GM10248 (cell line): Measurements from ENCODE around the gene EPHB3.

ENCODE experiments used
- CTCF ChIA-PET: fragments of 300-600 bp; sonication (Branson Sonifier 250); formaldehyde crosslinking; extraction: SDS; loops from one replicate; lab custom pipeline; 2021; ENCODE audit warnings: antibody characterized with exemption; lab: Yijun Ruan, JAX
- POLR2A ChIA-PET: fragments of 350-650 bp; sonication (Branson Sonifier 250); formaldehyde crosslinking; extraction: SDS; loops from one replicate; lab custom pipeline; 2020; ENCODE audit warnings: antibody characterized with exemption; lab: Yijun Ruan, JAX
- DNase-seq: peaks from one replicate; pipeline ENCODE4 v3.0.0; 2012; ENCODE audit errors: extremely low spot score
- TF ChIP-seq, protein P1 (sequence below): IDR thresholded peaks from 2 replicates; pipeline ENCODE4 v1.5.1; 2012; ENCODE audit warnings: mild to moderate bottlenecking, low read depth; ENCODE audit errors: extremely low read depth, missing control alignments, control extremely low read depth

EPHB3 gene

DNA sequence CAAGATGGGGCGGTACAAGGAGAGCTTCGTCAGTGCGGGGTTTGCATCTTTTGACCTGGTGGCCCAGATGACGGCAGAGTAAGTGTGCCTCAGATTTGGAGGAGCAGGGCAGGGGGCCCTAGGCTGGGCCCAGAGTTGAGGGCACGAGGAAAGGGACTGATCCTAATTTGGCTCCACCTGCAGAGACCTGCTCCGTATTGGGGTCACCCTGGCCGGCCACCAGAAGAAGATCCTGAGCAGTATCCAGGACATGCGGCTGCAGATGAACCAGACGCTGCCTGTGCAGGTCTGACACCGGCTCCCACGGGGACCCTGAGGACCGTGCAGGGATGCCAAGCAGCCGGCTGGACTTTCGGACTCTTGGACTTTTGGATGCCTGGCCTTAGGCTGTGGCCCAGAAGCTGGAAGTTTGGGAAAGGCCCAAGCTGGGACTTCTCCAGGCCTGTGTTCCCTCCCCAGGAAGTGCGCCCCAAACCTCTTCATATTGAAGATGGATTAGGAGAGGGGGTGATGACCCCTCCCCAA lies 19.8 kb downstream of the EPHB3 start:
- TF ChIP-seq, protein P1, sequence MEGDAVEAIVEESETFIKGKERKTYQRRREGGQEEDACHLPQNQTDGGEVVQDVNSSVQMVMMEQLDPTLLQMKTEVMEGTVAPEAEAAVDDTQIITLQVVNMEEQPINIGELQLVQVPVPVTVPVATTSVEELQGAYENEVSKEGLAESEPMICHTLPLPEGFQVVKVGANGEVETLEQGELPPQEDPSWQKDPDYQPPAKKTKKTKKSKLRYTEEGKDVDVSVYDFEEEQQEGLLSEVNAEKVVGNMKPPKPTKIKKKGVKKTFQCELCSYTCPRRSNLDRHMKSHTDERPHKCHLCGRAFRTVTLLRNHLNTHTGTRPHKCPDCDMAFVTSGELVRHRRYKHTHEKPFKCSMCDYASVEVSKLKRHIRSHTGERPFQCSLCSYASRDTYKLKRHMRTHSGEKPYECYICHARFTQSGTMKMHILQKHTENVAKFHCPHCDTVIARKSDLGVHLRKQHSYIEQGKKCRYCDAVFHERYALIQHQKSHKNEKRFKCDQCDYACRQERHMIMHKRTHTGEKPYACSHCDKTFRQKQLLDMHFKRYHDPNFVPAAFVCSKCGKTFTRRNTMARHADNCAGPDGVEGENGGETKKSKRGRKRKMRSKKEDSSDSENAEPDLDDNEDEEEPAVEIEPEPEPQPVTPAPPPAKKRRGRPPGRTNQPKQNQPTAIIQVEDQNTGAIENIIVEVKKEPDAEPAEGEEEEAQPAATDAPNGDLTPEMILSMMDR = no peak
- ChIA-PET CTCF (no interaction called here), POLR2A (no interaction called here)

DNA sequence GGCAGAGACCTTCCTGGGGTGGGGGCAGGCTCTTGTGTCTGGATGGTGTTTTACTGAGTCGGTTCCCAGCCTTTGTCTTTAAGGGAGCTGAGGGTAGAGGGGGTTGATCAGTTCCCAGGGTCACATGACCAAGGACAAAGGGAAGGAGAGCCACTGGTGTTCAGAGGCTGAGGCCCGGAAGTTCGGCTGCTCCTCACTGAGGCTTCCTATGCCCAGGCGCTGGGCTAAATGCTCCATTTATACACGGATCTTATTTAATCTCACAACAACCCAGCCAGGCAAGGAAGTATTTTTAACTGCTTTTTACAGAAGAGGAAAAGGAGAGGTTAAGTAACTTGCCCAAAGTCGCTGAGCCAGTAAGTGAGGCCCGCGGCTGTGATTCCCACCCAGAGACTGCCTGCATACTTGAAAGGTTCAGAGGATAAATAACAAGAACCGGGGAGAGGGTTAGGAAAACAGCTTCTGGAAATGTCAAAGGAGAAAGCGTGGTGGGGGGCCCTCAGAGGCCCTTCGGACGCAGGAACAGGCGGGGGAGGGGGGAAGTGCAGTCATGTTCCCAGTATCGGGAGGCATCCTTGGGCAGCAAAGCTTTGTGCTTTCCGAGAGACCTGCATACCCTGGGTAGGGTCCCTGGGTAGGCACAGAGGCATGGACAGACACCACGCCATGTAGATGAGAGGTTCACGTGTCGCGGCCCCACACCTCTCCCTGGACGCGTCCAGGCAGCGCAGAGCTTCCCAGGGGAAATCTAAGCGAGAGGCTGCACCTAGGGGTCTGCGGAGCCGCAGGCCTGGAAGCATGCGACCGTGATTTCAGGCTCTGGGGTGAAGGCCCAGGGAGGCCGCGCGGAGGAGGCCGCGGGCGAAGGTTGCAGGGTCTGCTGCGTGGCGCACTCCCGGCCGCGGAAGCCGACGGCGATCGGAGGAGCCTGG lies 21.3 kb downstream of the EPHB3 start:
- TF ChIP-seq, protein P1 = no peak
- POLR2A ChIA-PET = no interaction called here
- DNase-seq = no peak

More for the DNA sequence above, 19.8 kb downstream of the EPHB3 start:
- no peak for DNase-seq

DNA sequence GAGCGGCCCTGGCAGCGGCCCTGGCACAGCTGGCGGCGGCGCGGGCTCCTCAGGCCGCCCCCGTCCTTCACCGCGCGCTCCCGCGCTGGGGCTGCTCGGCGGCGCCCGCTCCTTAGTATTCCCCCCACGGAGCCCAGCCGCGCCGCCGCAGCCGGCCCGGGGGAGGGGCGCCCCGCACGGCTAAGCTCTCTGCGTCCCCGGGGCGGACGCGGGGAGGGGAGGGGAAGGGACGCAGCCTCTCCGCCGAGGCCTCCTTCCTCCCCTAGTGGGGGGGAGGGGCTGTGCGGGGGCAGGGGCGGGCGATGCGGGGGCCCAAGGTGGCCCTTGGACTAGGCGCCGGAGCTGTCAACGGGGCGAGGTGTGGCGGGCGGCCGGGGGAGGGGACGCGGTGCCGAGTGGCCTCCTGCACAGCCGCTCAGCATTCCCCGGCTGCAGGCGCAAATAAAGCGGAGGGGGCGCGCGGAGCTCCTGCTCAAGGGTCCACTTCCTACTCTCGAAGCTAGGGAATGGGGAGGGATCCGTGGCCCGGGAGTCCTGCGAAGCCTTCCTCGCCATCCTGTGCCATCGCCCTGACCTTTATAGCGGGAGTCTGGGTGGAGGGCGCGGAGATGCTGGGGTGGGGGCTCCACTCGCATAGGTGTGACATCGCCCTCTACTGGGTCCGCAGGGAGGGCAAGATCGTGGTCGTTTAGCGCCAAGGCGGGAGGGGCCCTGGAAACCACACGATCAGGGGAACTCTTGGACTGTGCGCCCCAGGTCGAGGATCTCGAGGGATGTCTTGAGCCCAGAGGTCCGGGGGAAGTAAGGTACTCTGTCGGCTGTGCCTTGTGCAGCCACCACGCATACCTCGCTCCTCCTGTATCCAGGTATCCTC lies 22.2 kb downstream of the EPHB3 start:
- no peak for DNase-seq
- ChIA-PET CTCF (interaction anchor here (1.6 kb wide), 1 partner anchor 23 kb away, joined by 3 read pairs; no protein-coding TSS in a partner anchor), POLR2A (no interaction called here)
- TF ChIP-seq, protein P1 = no peak

More for the DNA sequence above, 21.3 kb downstream of the EPHB3 start:
- CTCF ChIA-PET = no interaction called here

DNA sequence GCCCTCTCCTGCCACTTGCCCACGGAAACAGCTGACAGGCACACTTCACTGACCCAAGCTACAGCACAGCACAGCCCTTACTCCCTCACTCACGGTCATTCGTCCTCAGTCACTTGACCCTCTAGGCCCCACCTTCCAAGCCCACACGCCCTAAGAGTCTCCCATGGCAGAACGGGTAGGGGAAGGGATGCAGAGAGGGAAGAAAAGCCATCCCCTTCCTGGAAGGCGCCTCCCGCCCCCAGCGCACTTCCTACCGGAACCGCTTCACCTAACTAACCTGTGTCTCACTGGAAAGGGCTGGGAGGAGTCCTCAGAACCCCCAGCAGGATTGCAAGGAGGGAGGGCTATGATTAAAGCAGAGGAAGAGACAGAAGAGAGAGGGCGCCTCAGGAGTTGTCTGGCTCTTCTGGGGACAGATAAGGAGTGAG lies 22.9 kb downstream of the EPHB3 start:
- DNase-seq = no peak
- ChIA-PET CTCF (interaction anchor here (1.6 kb wide), 1 partner anchor 24 kb away, joined by 3 read pairs; no protein-coding TSS in a partner anchor), POLR2A (no interaction called here)
- TF ChIP-seq, protein P1 = no peak

DNA sequence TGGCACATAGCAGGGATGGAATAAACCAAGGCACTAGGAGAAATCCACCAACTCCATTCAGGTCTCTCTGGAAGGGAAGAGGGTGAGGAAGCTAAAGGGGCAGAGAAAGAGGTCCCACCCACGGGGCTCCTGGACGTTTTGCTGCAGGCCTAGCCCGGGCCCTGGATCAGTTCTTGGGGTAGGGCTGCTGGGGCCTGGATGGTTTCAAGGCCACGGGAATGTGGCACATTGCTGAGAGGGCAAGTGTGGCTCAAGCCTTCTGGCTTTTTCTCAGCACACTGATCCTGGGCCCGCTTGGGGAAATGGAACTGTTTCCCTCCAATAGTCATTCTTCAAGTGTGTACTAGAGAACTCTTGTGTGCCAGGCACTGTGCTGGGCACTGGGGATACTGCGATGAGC lies 24.0 kb downstream of the EPHB3 start:
- ChIA-PET POLR2A (no interaction called here), CTCF (interaction anchor here (1.0 to 1.6 kb wide), 4 partner anchors 8 to 192 kb away, joined by 3 read pairs; no protein-coding TSS in a partner anchor)
- no peak for DNase-seq
- TF ChIP-seq, protein P1 = no peak

GRCh38 chr3:184586851-184587250 lies 25.3 kb downstream of the EPHB3 start:
- TF ChIP-seq, protein P1 = no peak
- DNase-seq = no peak
- ChIA-PET CTCF (interaction anchor here (1.0 to 1.5 kb wide), 2 partner anchors 9 to 191 kb away, joined by 3 read pairs; no protein-coding TSS in a partner anchor), POLR2A (no interaction called here)
